ENCODE data around the gene PDCL3. TPM values are rescaled to one million over a fixed set of nuclear protein-coding genes. Genes with fewer than 3 reads are reported as not detected.

The PDCL3 gene
- total and polyA plus RNA-seq, 2 donors from 2014 or later: 20.1 to 29.8 TPM

DNA sequence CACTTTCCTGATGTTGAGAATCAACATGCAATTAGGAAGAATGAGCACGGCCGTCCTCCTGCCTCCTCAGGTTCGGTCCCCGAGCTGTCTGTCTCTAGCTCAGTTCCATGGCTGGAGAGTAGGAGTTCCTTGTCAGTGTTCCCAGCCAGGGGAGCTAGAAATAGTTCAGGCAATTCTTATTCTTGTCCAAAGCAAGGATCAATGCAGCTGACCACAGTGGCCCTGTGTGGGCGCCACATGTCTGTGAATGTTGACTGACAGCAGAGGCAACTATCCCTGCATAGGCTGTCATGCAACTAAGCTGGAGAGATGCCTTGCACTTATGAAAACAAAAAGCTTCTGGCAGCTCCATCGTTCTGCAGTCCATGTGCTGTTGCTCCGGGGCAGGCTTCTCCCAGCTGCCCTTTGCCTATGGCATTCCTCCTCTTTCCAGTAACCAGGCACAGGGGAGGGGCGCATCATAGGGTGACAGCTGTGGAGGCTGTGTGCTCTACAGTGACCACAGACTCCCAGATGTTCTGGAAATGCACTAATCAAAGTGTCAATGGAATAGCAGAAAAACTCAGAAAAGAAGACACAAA is 58.7 kb downstream of the PDCL3 start:
- H3K27me3 ChIP-seq (ENCODE audit: control insufficient read depth, insufficient read depth, low read length): no peaks in the 10 kb centered on the region
- intact Hi-C loops (cut with DNase I): no loop called here
- H3K27ac ChIP-seq (ENCODE audit: low read depth in 2 of 2, low read length in 2 of 2): no peak overlapping the region
- H3K4me1 ChIP-seq (ENCODE audit: control insufficient read depth in 2 of 3, insufficient read depth in 2 of 3, low read depth in 1 of 3, low read length in 3 of 3): no peaks in the 10 kb centered on the region
- FAIRE-seq (no peak), DNase-seq (no peak)
- H3K9me3 ChIP-seq (ENCODE audit: control insufficient read depth in 2 of 3, insufficient read depth in 1 of 3, low read length in 3 of 3): peaks cover 0 to 2% (median 0%) of the 10 kb centered on the region in 3 donors
- TF ChIP-seq, protein P1, sequence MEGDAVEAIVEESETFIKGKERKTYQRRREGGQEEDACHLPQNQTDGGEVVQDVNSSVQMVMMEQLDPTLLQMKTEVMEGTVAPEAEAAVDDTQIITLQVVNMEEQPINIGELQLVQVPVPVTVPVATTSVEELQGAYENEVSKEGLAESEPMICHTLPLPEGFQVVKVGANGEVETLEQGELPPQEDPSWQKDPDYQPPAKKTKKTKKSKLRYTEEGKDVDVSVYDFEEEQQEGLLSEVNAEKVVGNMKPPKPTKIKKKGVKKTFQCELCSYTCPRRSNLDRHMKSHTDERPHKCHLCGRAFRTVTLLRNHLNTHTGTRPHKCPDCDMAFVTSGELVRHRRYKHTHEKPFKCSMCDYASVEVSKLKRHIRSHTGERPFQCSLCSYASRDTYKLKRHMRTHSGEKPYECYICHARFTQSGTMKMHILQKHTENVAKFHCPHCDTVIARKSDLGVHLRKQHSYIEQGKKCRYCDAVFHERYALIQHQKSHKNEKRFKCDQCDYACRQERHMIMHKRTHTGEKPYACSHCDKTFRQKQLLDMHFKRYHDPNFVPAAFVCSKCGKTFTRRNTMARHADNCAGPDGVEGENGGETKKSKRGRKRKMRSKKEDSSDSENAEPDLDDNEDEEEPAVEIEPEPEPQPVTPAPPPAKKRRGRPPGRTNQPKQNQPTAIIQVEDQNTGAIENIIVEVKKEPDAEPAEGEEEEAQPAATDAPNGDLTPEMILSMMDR (IDR thresholded peaks at IDR 0.05; ENCODE audit: borderline replicate concordance, extremely low read depth, insufficient read depth): no peak
- no peak overlapping the region for H3K9ac ChIP-seq (ENCODE audit: low read length in 3 of 3)
- no peak overlapping the region for H3K4me3 ChIP-seq (ENCODE audit: low read length in 3 of 3)
- H3K36me3 ChIP-seq (ENCODE audit: control insufficient read depth in 2 of 3, insufficient read depth in 3 of 3, low read length in 3 of 3): no peaks in the 10 kb centered on the region

DNA sequence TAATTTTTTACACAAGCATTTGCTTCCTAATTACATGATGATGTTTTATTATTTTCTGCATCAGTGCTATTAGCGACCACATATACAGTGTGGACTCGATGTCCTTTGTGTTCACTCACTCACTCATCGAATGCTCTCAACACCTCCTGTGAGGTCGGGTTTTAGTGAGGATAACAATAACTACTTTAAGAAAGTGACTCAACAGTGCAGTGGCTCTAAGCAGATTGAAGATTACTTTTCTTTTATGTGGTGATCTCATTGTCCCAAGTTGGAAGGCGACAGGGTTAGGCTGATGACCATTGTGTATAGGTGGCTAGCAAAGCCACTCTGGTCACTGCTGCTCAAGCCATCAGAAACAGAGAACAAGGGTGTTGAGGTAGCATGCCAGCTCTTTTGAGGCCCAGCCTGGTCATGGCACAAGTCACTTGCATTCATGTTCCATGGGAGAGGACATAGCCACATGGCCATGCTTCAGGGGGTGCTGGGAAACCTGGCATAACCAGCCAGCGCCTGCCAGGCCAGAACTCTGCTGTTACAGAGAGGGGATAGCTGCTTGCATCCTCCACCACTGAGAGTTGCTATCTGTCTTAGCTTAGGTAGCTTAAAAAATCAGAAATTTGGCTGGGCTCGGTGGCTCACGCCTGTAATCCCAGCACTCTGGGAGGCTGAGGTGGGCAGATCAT is 60.4 kb downstream of the PDCL3 start:
- intact Hi-C loops (cut with DNase I): no loop called here
- peaks cover 0 to 2% (median 0%) of the 10 kb centered on the region in 3 donors for H3K9me3 ChIP-seq (ENCODE audit: control insufficient read depth in 2 of 3, insufficient read depth in 1 of 3, low read length in 3 of 3)
- H3K27ac ChIP-seq (ENCODE audit: low read depth in 2 of 2, low read length in 2 of 2): no peak overlapping the region
- no peaks in the 10 kb centered on the region for H3K27me3 ChIP-seq (ENCODE audit: control insufficient read depth, insufficient read depth, low read length)
- no peaks in the 10 kb centered on the region for H3K4me1 ChIP-seq (ENCODE audit: control insufficient read depth in 2 of 3, insufficient read depth in 2 of 3, low read depth in 1 of 3, low read length in 3 of 3)
- H3K9ac ChIP-seq (ENCODE audit: low read length in 3 of 3): no peak overlapping the region
- no peaks in the 10 kb centered on the region for H3K36me3 ChIP-seq (ENCODE audit: control insufficient read depth in 2 of 3, insufficient read depth in 3 of 3, low read length in 3 of 3)
- no peak for FAIRE-seq
- no peak overlapping the region for H3K4me3 ChIP-seq (ENCODE audit: low read length in 3 of 3)
- no peak for DNase-seq
- TF ChIP-seq, protein P1 (IDR thresholded peaks at IDR 0.05; ENCODE audit: borderline replicate concordance, extremely low read depth, insufficient read depth): no peak

DNA sequence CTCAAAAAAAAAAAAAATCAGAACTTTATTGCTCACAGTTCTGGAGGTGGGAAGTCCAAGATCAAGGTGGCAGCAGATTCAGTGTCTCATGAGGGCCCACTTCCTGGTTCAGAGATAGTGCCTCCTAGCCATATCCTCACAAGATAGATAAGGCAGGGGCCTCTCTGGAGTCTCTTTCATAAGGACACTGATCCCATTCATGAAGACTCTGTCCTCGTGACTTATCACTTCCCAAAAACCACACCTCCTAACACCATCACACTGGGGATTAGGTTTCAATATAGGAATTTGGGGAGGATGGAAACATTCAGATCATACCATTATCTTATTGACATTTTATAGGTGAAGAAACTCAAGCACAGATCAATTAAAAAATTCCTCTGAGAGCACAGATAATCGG is 61.1 kb downstream of the PDCL3 start:
- no peak for FAIRE-seq
- intact Hi-C loops (cut with DNase I): no loop called here

More for the DNA sequence above, 61.1 kb downstream of the PDCL3 start:
- TF ChIP-seq, protein P1 (IDR thresholded peaks at IDR 0.05; ENCODE audit: borderline replicate concordance, extremely low read depth, insufficient read depth): no peak
- H3K27me3 ChIP-seq (ENCODE audit: control insufficient read depth, insufficient read depth, low read length): no peaks in the 10 kb centered on the region
- no peak for DNase-seq
- no peaks in the 10 kb centered on the region for H3K36me3 ChIP-seq (ENCODE audit: control insufficient read depth in 2 of 3, insufficient read depth in 3 of 3, low read length in 3 of 3)
- no peak overlapping the region for H3K4me3 ChIP-seq (ENCODE audit: low read length in 3 of 3)
- no peak overlapping the region for H3K27ac ChIP-seq (ENCODE audit: low read depth in 2 of 2, low read length in 2 of 2)
- peaks cover 0 to 2% (median 0%) of the 10 kb centered on the region in 3 donors for H3K9me3 ChIP-seq (ENCODE audit: control insufficient read depth in 2 of 3, insufficient read depth in 1 of 3, low read length in 3 of 3)
- no peak overlapping the region for H3K9ac ChIP-seq (ENCODE audit: low read length in 3 of 3)
- H3K4me1 ChIP-seq (ENCODE audit: control insufficient read depth in 2 of 3, insufficient read depth in 2 of 3, low read depth in 1 of 3, low read length in 3 of 3): no peaks in the 10 kb centered on the region
